NCI-H187 treated with DMSO at 0.1 percent for 48 hours (cell line): ENCODE data around the gene SULF2.
A peak's percentile ranks its signal among the peaks of the same experiment; 100 is the strongest.

Experiments
- DNase-seq: peaks from one replicate; lab custom pipeline; 2025; lab: John Stamatoyannopoulos, UW

The SULF2 gene

DNA sequence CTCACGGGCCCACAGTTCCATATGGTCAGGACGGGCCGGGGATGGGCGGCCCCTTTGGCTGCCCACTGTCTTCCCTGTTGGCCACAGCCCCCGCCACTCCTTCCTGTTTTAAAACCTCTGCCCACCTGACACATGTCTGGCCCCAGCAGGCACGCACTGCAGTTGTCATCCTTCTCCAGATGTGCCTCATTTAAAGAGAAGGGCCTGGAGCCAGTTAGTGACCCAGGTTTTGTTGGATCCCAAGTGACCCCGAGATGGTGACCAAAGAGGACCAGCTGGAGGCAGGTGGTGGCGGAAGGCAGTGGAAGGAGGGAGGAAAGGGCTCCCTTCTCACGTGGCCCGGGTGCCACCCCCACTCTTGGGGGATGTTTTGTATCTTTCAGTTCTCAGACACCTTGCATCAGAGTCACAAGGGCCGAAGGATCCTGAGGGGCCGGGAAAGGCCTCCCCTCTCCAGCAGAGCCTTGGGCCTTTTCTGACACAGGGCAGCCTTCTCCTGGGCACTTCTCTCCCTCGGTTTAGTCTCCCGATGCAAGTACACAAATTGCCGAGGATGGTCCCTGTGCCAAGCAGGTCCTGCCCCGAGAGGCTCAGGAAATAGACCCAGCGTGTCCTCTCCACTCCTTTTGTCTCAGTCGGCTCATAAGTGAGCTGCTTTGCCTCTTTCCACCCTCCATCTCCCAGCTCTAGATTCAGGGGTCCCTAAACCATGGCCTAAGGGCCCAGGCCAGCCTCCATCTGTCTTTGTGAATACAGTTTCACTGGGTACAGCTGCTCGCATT is 117.6 kb downstream of the SULF2 start:
- DNase-seq: no peak

DNA sequence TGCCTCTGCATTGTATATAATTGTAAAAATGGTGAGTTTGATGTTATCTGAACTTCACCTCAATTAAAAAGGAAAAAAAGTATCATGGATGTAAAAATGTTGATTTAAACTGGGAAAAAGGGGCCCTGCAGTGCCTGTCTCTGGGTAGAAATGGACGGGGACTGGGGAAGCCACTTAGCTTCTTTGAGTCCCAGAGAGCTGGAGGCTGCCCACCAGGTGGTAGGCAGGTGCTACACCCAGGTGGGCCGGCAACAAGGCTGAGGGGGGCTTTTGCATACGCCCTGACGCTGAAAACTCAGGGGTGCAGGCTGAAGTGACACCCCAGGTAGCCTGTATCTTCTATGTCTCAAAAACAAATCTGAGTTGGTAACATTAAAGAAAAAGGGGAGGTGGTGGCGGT is 118.2 kb downstream of the SULF2 start:
- DNase-seq: no peak

DNA sequence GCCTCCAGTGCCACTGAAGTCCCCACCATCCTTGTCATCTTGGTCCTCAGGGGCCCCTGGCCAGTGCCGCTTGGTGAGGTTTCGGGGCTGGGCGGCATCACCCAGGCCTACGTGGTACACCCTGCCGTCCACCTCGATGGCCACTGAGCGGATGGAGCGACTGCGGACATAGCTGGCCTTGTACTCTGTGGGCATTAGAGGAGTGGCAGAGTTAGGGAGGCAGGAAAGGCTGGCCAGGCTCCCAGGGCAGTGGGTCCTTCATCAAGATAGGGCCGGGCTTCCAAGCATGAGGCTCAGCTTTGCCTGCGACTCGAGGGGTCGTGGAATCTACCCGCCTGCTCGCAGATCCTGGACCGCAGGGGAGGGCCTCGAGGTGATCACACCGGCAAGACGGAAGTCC is 119.0 kb downstream of the SULF2 start:
- no peak for DNase-seq

DNA sequence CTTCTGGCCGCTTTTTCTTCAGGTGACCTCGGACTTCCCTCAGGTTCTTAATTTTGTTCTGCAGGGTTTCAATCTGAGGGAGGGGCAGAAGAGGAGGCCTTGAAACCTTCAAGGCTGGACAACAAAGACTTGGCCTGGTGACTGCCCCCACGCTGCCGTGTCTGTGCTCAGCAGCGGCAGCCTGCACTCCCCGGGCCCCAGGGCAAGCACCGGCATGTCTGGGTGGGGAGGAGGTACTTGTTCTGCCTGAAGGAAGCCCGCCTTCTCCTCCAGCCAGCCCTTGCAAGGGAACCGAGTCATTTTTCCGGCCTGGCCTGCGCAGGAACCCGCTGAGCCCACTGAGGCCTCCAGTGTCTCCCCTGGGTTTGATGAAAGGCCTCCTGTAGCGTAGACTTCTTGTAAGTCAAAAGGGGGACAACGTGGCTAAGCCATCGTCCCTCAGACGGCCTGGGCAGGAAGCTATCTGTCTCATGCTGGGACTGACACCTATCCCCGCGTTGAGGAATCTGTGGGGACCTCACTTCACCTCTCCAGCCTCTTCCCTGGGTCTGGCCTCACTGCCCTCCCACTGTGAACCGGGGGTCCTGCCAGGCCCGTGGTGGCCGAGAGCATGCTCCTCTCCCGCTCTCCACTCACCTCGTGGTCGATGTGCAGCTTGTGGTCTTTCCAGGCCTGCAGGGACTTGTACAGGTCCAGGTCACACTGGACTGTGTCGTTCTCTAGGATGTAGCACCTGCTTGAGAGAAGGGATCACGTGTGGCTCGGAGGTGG is 119.9 kb downstream of the SULF2 start:
- DNase-seq: no peak

DNA sequence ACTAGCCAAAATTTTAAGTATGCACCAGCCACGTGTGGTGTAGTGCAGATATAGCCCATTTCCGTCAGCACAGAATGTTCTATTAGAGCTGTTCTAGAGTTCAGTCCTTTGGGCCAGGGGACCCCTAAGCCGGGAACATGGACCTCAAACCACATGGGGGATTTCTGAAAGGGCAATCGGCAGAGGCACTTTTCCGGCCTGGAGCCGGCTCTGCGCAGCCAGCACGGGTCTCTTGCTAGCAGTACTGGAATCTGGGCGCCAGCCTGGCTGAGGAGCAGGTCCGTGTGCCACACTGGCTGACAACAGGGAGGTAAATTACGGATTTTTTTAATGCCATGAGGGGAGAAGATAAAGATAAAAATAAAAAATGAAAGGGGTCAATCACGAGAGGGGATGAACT is 120.5 kb downstream of the SULF2 start:
- DNase-seq: no peak

DNA sequence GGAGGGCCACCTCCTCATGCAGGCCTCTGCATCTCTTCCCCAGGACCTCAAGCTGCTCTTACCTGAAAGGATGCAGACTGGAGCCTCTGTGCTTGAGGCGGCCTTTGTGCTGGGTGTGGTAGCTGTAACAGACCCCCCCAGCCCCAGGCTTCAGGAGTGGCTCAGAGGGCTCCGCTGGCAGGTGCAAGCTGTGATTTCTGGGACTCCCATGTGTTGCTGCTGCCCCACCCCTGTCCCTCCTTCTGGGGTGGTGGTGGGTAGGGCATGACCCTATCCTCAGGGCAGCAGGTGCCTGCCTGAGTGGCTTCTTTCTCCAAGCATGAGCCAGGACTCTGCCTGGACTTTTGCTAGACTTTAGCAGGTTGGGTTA is 121.2 kb downstream of the SULF2 start:
- no peak for DNase-seq

DNA sequence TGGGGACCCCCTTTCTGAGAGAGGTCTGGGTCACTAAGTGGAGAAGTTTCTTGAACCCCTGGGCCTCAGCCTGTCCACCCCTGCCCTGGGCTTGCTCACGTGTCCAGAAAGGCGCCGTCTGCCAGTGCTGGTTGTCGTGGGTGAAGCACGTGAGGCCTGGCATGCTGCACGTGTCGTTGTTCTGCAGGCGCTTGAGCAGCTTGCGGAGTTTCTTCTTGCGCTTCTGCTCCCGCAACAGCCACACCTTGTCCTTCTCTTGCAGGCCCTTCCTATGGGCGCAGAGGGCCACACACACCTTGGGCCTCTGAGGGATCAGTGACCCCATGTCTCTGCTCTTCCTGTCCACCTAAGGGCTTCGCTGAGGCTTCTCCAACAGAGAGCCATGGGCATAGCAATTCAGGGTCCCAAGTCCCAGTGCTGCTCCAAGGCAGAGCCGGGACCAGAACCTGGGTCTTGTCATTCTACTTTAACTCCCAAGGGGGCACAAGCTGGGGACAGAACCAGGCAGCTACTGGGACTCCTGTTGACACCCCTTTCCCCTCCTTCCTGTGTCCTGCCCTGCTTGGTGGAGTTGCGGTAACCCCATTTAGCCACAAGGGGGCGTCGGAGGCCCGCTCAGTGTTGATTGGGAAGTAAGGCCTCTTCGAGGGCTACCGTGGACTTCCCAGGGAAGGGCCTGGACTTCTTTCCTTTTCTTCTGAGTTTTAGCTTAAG is 121.8 kb downstream of the SULF2 start:
- peak; percentile 29 for DNase-seq

DNA sequence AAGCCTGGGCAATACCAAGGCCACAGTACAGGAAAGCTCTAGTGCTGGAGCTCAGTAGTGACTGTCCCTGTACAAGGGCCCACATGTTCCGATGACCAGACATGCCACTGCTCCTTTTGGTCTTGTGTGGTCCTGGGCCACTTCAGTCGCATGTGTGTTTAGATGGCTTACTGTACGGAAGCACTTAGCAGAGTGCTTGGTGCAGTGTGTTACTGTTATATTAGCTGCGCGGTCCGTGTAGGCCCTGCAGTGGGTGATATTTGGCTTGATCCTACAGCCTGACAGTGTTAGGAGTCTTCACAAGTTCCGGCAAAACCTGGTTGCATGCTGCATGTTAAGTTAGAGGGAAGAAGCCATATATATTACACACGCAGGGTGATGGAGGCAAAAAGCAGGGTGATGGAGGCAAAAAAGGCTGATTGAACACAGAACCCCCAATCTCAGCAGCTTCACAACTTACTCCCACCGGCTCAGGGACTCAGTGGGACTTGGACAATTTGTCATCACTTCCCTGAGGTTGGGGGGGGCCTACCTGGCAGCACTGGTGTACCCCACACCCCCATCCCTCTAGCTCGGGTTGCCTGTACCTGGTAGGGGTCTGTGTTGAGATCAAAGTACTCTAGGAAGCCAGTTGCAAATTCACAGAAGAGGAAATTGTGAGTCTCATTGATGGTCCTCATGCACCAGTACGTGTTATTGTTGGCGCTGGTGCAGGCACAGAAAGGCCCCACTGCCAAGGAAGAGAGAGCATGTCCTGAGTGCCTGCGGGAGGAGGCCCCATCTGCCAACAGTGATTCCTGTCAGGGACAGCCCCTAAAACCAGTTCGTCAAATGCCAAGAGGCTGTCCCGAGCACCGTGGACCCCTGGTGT is 122.6 kb downstream of the SULF2 start:
- no peak for DNase-seq

DNA sequence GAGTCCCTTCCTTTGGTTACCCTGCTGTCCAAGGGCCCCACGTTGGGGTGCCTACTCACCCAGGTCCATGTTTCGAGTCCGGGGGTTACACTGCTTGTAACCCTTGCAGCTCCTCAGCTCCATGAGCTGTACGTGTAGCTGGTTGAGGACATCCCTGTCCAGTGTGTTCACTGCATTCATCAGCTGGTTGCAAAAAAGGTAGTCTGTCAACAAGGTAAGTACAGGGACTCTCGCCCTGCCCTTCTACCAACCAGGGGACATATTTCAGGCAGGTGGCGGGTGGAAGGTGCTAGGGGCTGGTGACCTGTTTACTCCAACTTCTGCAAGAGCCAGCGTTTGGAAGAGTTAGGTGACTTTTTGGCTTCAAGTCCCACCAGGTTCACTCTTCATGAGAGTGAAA is 123.6 kb downstream of the SULF2 start:
- no peak for DNase-seq

DNA sequence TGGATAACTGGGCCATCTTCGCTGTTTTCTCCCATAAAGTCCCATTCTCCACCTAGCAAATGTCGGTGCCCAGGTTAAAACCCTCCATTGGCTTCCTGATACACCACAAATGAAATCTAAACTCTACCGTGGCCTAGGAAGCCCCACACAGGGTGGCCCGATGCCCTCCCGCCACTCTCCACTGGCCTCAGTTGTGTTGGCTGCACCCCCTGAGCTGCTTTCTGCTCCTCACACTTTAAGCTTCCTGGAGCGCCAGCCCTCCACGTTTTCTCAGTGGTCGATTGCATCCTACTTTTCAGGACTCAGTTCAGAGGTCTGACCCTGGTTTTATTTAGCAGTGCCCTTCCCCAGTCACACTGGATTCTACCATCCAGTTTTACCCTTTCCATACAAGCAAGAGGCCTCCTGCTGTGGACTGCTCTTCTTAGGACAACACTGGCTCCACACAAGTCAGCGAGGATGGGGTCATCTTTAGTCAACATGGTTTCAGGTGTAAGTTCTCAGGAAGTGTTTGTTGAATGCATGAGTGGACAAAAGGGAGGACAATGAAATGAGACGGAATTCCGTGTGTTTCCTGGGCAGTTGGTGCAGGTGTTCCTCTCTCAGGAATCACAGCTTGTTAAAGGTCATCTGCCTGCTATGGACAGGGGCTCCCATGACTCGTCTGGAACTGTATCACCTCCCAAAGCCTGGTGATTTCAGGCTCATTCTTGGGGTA is 124.1 kb downstream of the SULF2 start:
- DNase-seq: no peak

DNA sequence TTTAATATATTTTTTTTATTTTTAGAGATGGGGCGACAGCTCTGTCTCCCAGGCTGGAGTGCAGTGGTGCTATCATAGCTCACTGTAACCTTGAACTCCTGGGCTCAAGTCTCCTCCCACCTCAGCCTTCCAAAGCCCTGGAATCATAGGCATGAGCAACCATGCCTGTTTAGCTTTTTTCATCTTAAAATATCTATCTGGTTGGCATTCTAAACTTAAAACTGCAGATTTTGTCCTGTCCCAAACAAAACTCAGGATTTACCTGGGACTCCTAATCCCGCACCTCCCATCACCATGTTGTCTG is 124.7 kb downstream of the SULF2 start:
- DNase-seq: no peak

DNA sequence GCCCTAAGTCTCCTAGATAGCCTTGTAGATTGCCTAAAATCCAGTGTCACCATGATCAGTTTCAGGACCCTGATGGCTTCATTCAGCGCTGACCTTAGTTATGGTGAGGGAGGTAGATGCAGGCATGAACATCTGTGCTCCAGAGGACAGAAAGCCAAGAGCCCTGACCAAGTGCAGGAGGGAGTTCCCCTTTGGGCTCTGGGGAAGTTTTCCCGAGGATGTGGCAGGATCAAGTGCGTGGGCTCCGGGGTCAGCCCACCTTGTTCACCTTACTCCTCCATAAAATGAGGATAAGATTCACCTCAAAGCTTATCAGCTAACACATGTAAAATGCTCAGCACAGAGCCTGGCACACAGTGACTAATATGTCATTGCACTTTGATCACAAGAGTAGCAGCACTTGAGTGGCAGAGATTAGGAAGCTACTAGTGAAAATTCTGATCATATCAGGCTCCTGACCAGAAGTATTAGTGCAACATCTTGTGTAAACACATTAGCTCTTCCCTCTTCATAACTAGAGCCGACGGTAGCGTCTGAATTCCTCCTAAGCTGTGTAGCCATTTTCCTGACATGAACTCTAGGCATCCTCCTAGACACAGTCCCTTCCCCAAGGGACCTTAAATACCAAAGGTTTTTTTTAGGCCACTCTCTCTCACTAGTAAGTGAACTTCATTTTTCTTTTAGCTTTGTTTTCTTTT is 125.2 kb downstream of the SULF2 start:
- no peak for DNase-seq

DNA sequence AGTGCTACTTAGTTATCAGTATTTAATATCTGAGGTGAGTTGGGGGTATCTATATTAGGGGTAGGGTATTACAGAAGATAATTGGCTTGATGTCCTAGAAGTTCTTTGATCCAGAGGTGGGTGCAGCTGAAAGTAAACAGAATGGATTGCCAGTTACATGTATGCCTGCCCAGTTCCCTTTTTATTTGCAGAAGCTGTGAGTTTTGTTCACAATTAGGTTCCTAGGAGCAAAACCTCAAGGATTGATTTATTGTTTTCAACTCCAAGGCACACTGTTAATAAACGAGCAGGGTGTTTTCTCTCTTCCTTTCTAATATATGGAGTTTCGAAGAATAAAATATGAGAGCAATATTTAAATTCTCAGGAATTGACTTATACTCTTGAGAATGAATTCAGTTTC is 129.0 kb downstream of the SULF2 start:
- DNase-seq: no peak

DNA sequence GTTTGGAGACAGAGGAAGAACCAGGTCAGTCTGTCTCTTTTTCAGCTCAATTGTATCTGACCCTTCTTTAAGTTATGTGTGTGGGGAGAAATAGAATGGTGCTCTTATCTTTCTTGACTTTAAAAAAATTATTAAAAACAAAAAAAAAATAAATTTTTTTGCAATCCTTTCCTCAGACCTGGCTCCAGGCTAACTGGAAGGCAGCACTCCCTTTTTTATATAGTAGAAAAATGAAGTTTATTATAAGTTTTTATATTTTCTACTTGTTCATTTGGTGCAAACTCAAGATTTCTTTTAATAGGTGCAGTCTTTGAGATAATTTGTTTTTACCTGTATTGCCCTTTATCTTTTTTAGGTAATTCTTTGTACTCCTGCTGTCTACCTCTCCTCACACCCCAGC is 129.6 kb downstream of the SULF2 start:
- DNase-seq: no peak

DNA sequence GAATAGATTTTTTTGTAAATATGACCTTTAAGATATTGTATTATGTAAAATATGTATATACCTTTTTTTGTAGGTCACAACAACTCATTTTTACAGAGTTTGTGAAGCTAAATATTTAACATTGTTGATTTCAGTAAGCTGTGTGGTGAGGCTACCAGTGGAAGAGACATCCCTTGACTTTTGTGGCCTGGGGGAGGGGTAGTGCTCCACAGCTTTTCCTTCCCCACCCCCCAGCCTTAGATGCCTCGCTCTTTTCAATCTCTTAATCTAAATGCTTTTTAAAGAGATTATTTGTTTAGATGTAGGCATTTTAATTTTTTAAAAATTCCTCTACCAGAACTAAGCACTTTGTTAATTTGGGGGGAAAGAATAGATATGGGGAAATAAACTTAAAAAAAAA is 130.9 kb downstream of the SULF2 start:
- no peak for DNase-seq

DNA sequence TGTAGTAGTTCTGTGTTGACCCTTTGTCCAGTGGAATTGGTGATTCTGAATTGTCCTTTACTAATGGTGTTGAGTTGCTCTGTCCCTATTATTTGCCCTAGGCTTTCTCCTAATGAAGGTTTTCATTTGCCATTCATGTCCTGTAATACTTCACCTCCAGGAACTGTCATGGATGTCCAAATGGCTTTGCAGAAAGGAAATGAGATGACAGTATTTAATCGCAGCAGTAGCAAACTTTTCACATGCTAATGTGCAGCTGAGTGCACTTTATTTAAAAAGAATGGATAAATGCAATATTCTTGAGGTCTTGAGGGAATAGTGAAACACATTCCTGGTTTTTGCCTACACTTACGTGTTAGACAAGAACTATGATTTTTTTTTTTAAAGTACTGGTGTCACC is 131.4 kb downstream of the SULF2 start:
- no peak for DNase-seq

DNA sequence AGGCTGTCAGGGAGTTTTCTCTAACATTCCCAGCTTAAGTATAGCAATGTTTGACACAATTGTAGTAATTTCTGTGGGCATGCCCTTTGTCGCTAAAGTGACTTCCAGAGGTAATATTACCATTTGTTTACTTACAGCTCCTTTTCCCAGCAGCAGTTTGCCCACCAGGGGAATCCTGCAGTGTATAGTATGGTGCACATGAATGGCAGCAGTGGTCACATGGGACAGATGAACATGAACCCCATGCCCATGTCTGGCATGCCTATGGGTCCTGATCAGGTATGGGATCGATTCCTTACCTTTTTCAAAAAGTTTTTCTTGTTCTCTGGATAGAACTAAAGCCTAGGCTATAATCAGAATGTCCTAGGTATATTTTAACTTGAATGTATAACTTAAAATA is 132.5 kb downstream of the SULF2 start:
- no peak for DNase-seq

DNA sequence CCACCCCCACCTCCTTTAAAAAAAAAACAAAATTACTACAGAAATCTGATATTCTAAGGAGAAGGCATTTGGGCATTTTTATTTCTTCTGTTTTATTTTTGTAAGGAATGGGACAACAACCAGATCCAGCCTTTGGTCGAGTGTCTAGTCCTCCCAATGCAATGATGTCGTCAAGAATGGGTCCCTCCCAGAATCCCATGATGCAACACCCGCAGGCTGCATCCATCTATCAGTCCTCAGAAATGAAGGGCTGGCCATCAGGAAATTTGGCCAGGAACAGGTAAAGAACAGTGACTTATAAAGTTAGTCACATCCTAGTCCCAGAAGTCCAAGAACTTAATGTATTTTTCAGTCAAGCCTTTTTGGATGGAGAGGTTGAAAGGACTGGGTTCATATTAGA is 133.0 kb downstream of the SULF2 start:
- DNase-seq: no peak

DNA sequence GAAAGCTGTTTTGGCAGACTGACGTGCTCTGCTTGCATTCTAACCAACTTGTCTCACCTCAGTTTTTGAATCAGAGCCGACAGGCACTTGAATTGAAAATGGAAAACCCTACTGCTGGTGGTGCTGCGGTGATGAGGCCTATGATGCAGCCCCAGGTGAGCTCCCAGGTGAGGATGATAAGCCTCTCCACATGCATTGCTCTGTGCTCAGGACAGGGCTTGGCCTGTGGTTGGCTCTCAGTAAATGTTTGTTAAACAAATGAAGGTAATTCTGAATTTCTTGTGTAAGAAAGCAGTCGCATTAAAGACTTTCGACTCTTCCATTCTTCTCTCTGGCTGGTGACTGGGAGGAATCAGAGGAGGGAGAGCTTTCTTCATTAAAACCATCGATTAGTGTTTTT is 136.3 kb downstream of the SULF2 start:
- DNase-seq: no peak

DNA sequence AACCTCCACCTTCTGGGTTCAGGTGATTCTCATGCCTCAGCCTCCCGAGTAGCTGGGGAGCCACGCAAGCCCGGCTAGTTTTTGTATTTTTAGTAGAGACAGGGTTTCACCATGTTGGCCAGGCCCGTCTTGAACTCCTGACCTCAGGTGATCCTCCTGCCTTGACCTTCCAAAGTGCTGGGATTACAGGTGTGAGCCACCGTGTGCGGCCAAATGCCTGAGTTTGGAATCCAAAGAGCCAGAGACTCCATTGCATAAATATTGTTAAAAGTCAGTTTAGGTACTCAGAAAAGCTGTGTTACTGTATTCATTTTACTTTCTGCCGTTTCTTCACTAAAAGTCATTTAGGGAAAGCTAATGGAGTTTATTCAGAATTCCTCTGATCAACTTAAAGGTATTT is 137.3 kb downstream of the SULF2 start:
- no peak for DNase-seq

DNA sequence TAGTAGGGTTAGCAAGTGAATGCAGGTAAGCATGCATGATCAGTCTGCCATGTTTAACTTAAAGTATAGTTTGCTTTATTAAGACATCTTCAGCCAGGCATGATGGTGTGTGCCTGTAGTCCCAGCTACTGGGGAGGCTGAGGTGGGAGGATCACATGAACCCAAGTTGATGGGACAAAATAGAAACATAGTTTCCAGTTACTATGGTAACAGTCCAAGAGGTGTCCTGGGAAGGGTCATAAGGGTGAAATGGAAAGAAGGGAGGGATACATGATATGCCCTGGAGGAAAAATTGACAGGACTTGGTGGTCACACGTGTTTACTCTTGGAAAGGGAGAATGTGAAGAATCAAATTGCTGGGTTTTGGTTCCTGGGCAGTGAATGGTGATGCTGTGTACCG is 139.6 kb downstream of the SULF2 start:
- no peak for DNase-seq
